Tibial nerve (tissue), 3 donors: Measurements from ENCODE around the gene GHSR.

Experiments used
- POLR2A ChIP-seq, 2 donors: fragments of 450-650 bp; IDR thresholded peaks; one replicate each; pipeline ENCODE4 v1.6.1; 2017; ENCODE audit warnings: antibody characterized with exemption in 2 of 2, mild to moderate bottlenecking in 2 of 2, moderate library complexity in 2 of 2
- TF ChIP-seq, protein P1 (sequence below), 5 experiments: fragments of 200-600 bp in 3 of 5; fragments of 450-650 bp in 2 of 5; sonication (generic) in 3 of 5; IDR thresholded peaks; one replicate each; pipeline ENCODE4 v1.5.1; 2016 to 2019; ENCODE audit warnings: antibody characterized with exemption in 5 of 5, mild to moderate bottlenecking in 3 of 5, moderate library complexity in 2 of 5

DNA sequence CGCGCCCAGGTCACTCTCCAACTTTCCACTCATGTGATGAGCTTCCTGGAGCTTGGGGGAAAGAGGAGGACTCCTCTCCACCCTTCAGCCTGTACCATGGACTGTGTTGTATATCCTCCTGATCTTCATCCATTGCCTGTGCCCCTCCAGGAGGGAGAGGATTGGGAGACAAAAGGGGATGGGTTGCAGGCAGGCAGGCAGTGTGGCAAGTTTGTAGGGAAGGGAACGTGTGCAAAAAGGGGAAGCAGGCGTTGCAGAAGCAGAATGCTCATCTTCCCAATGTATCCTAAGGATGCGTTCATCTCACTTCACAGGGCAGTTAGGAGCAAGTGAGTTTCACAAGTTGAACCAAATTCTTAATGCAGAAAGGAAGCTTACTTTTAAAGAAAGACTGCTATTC is 28.1 kb upstream of the GHSR start:
- TF ChIP-seq, protein P1, sequence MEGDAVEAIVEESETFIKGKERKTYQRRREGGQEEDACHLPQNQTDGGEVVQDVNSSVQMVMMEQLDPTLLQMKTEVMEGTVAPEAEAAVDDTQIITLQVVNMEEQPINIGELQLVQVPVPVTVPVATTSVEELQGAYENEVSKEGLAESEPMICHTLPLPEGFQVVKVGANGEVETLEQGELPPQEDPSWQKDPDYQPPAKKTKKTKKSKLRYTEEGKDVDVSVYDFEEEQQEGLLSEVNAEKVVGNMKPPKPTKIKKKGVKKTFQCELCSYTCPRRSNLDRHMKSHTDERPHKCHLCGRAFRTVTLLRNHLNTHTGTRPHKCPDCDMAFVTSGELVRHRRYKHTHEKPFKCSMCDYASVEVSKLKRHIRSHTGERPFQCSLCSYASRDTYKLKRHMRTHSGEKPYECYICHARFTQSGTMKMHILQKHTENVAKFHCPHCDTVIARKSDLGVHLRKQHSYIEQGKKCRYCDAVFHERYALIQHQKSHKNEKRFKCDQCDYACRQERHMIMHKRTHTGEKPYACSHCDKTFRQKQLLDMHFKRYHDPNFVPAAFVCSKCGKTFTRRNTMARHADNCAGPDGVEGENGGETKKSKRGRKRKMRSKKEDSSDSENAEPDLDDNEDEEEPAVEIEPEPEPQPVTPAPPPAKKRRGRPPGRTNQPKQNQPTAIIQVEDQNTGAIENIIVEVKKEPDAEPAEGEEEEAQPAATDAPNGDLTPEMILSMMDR (IDR thresholded peaks at IDR 0.05), result no peak
- TF ChIP-seq POLR2A (IDR thresholded peaks at IDR 0.05), result no peak
